Progenitor cell of endocrine pancreas (in vitro differentiated cells): Measurements from ENCODE around the gene NPHP4. TPM values are rescaled to one million over a fixed set of nuclear protein-coding genes. Genes with fewer than 3 reads are reported as not detected.

Source experiments
- DNase-seq: peaks from one replicate; pipeline ENCODE4 v3.0.0; 2021; ENCODE audit warnings: low spot score; ENCODE audit not compliant: unreplicated experiment
- H3K27ac Mint-ChIP-seq: 2 replicates; pipeline ENCODE4 v1.8.0; 2021; ENCODE audit warnings: mild to moderate bottlenecking, moderate library complexity, mixed read lengths
- H3K27me3 Mint-ChIP-seq: 2 replicates; pipeline ENCODE4 v1.8.0; 2021; ENCODE audit warnings: mixed read lengths
- H3K36me3 Mint-ChIP-seq: 2 replicates; pipeline ENCODE4 v1.8.0; 2022; ENCODE audit warnings: mixed read lengths; ENCODE audit not compliant: insufficient read depth
- H3K4me1 Mint-ChIP-seq: 2 replicates; pipeline ENCODE4 v1.8.0; 2021; ENCODE audit warnings: low read depth, mixed read lengths
- H3K4me3 Mint-ChIP-seq: 2 replicates; pipeline ENCODE4 v1.8.0; 2021; ENCODE audit warnings: low read depth, mild to moderate bottlenecking, moderate library complexity, mixed read lengths
- H3K9me3 Mint-ChIP-seq: 2 replicates; pipeline ENCODE4 v1.8.0; 2021; ENCODE audit warnings: low read depth, mixed read lengths
- CTCF ChIP-seq: fragments of 200-600 bp; sonication (generic); IDR thresholded peaks from one replicate; pipeline ENCODE4 v1.5.0; 2021; ENCODE audit warnings: antibody characterized with exemption, mild to moderate bottlenecking; ENCODE audit not compliant: unreplicated experiment
- total RNA-seq: library from RNA; stranded (reverse); gene quantifications from 2 replicates; pipeline ENCODE4 v1.2.1, GENCODE V29; 2021

NPHP4 gene
- total RNA-seq, 1 donor from 2014 or later = 29.9 TPM

- Mint-ChIP-seq H3K4me3 (no peak overlapping the region), H3K36me3 (no peaks in the 10 kb centered on the region), H3K4me1 (no peaks in the 10 kb centered on the region), H3K27me3 (peaks cover 23% of the 10 kb centered on the region), H3K27ac (no peak overlapping the region), H3K9me3 (no peaks in the 10 kb centered on the region)
- DNase-seq = no peak
- TF ChIP-seq CTCF = no peak
Measured at GRCh38 chr1:6028042-6028850, 36.0 kb upstream of the NPHP4 start.

GRCh38 chr1:6027591-6027990, 35.4 kb upstream of the NPHP4 start:
- H3K36me3 Mint-ChIP-seq = no peaks in the 10 kb centered on the region
- H3K27ac Mint-ChIP-seq = no peak overlapping the region
- no peak for TF ChIP-seq CTCF
- no peak for DNase-seq
- no peaks in the 10 kb centered on the region for H3K9me3 Mint-ChIP-seq
- H3K4me1 Mint-ChIP-seq = no peaks in the 10 kb centered on the region
- peaks cover 17% of the 10 kb centered on the region for H3K27me3 Mint-ChIP-seq
- no peak overlapping the region for H3K4me3 Mint-ChIP-seq

- Mint-ChIP-seq H3K27ac (no peak overlapping the region), H3K4me1 (no peaks in the 10 kb centered on the region), H3K36me3 (no peaks in the 10 kb centered on the region), H3K4me3 (no peak overlapping the region), H3K27me3 (peaks cover 9% of the 10 kb centered on the region), H3K9me3 (no peaks in the 10 kb centered on the region)
- DNase-seq = no peak
- TF ChIP-seq CTCF = no peak
Measured at GRCh38 chr1:6026095-6026809, 34.0 kb upstream of the NPHP4 start.

GRCh38 chr1:6025269-6026094, 33.3 kb upstream of the NPHP4 start:
- no peak overlapping the region for H3K27ac Mint-ChIP-seq
- H3K9me3 Mint-ChIP-seq = no peaks in the 10 kb centered on the region
- H3K4me1 Mint-ChIP-seq = no peaks in the 10 kb centered on the region
- no peaks in the 10 kb centered on the region for H3K36me3 Mint-ChIP-seq
- no peak for DNase-seq
- TF ChIP-seq CTCF = no peak
- H3K27me3 Mint-ChIP-seq = peaks cover 9% of the 10 kb centered on the region
- no peak overlapping the region for H3K4me3 Mint-ChIP-seq

- Mint-ChIP-seq H3K27ac (no peak overlapping the region), H3K36me3 (no peaks in the 10 kb centered on the region), H3K4me1 (no peaks in the 10 kb centered on the region), H3K4me3 (no peak overlapping the region), H3K9me3 (no peaks in the 10 kb centered on the region), H3K27me3 (peaks cover 9% of the 10 kb centered on the region)
- no peak for DNase-seq
- TF ChIP-seq CTCF = no peak
Measured at GRCh38 chr1:6024376-6024775, 32.2 kb upstream of the NPHP4 start.
